Activated CD4-positive, alpha-beta T cell treated with anti-CD3 and anti-CD28 coated beads, Interleukin-2, amount 50 U/mL, for 16 hours (primary cell): Measurements from ENCODE around the gene NVL.
A peak's percentile ranks its signal among the peaks of the same experiment; 100 is the strongest.
"Not testable (repeated sequence)": the region's sequence is repeated elsewhere in the genome, so short reads cannot be mapped to it uniquely, and the experiment has no call there.

Experiments used
- DNase-seq: peaks from one replicate; pipeline ENCODE4 v3.0.0-alpha.2; 2020

Gene NVL

GRCh38 chr1:224333939-224334786 lies 4.2 kb upstream of the NVL start:
- DNase-seq = peak; percentile 45

DNA sequence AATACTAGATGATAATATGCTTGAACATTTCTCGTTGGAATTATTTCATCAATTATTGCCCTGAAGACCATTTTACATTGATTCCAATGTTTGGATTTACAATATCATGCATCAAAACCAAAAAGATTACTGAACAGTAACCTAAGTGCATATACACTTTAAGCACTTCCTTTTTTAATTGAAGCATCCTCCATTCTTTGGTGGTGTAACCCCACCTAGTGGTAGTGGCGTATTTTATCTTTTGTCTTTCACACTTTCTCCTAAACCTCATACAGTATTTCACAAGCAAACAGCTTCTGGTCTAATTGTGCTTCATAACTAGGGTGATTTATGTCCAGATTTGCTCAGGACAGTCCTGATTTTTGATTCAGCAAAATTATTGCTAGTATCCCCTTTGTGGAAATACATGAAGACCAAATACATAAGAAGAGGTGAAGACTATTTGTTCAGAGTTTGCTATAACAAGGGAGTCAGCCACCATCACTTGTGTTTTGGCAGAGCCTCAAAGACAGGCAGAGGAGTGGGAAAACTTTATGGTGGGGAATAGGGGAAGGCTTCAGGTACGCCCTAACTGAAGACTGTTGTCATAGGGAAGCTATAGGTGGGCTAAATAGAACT lies 3.4 kb upstream of the NVL start:
- peak; percentile 70 for DNase-seq

GRCh38 chr1:224331824-224332223 lies 1.9 kb upstream of the NVL start:
- no peak for DNase-seq

DNA sequence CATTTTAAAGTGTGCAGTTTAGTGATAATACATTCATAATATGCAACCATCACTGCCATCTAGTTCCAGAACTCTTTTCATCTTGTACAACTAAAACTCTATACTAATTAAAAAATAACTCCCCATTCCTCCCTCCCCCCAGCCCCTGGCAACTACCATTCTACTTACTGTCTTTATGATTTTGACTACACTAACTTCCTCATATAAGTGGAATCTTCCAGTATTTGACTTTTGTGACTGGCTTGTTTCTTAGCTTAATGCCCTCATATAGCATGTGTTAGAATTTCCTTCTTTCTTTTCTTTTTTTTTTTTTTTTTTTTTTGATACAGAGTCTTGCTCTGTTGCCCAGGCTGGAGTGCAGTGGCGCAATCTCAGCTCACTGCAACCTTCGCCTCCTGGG lies 1.4 kb upstream of the NVL start:
- no peak for DNase-seq

- no peak for DNase-seq
These were observed 509 bp downstream of the NVL start for GRCh38 chr1:224329484-224329841.

GRCh38 chr1:224328644-224329043 lies 1.3 kb downstream of the NVL start:
- no peak for DNase-seq

GRCh38 chr1:224325959-224326358 lies 4.0 kb downstream of the NVL start:
- no peak for DNase-seq

DNA sequence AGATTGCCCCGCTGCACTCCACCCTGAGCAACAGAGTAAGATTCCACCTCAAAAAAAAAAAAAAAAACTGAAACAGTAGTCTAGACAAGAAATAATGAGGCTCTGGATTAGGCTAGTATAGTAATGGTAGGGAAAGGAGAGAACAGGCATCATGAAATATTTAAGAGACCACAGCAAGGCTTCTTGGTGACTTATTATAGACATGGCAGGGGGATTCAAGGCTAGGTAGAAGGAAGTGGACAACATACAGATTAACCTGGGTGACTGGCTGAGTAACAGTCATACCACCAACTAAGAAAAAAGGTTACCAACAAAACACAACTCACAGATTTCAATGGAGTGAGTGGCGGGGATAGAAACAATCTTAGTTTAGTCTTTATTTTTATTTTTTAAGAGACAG lies 8.3 kb downstream of the NVL start:
- DNase-seq = no peak

DNA sequence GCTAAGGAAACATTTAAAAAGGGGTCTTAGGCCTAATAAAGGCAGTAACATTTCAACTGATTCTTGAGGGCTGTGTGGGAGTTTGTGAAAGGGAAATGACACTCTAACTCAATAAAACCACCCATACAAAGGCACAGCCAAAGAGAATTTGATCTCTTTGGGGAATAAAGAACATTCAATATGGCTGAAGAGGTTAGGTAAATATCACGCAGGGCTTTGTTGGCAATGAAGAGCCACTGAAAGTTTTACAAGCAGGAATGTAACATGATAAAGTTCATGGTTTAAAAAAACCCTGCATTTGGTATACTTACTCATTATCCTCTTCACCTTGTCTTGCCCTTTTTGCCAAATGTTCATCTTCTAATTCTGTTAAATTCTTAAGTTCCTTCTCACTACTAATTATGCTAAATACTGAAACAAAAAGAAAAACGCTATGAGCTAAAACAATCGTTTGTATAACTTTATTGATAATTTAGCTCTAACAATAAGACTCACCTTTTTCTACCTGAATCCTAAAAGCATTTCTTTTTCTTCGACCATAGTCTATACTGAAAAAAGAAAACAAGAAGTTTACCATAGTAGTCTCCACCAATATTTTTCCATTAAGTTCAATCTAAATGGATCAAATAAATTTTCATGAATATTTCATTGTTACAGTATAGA lies 12.5 kb downstream of the NVL start:
- DNase-seq = no peak

DNA sequence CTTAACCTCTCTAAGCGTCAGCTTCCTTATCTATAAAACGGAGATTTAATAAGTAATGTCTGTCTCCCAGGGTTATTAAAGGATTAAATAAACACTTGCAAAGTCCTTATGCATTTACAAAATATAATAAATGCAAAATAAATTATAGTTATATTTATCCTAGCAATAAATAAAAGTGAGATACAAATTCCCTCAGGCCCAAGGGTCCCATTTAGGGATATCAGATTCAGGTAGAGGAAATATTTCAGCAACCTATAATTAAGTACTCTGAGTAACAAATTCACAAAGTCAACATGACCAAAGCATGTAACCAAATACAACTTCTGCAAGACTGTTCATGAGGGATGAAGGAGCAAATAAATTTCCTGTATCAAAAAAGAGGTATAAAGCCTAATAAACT lies 17.9 kb downstream of the NVL start:
- no peak for DNase-seq

DNA sequence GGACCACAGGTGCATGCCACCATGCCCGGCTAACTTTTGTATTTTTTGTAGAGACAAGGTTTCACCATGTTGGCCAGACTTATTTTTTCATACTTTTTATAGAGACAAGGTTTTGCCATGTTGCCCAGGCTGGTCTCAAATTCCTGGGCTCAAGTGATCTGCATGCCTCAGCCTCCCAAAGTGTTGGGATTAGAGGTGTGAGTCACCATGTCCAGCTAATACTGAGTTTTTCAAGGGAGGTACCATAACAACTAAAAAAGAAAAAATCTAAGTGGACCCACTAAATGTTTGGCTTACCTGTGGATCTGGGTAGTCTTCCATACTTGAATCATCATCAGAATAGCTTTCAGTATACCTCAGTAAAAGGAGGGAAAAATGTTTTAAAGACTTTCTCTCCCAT lies 18.5 kb downstream of the NVL start:
- DNase-seq = not testable (repeated sequence)

DNA sequence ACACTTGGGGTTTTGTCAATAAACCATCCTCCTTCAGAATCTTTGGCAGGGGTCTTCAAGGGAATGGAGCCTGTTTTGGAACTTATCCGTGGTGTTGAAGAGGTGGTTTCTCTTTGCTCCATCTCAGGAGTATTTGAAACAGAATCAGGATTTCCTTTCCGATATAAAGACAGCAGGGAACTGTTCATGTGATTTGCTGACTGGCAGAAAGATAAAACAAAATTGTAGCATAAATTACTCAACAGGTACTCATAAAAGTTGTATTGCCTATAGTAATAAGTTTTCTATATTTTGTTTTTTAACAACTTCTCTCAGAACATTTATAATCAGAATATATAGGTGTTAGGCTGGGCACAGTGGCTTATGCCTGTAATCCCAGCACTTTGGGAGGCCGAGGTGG lies 21.9 kb downstream of the NVL start:
- no peak for DNase-seq

- DNase-seq = no peak
These were observed 25.2 kb downstream of the NVL start for GRCh38 chr1:224304767-224305166.

DNA sequence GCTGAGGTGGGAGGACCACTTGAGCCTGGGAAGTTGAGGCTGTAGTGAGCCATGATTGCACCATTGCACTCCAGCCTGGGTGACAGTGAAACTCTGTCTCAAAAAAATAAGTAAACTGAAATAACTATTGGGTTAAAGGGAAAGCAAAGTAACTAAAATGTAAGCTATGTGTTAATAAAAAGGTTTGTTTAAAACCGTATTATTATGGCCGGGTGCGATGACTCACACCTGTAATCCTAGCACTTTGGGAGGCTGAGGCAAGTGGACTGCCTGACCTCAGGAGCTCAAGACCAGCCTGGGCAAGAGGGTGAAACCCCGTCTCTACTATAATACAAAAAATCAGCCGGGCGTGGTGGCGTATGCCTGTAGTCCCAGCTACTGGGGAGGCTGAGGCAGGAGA lies 27.0 kb downstream of the NVL start:
- DNase-seq = no peak

DNA sequence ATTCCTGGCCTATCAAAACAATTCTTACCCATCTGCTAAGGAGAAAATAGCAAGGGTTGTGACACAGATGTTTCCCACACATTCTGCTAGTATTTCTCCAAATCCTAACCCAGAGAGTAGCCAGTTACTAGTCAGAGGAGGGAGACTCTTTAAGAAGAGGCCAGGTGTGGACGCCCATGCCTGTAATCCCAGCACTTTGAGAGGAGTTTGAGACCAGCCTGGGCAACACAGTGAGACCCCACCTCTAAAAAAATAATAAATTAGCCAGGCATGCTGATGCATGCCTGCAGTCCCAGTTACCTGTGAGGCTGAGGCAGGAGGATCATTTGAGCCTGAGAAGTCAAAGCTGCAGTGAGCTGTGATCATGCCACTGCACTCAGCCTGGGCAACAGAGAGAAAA lies 28.6 kb downstream of the NVL start:
- no peak for DNase-seq

- DNase-seq = peak; percentile 14
These were observed 29.6 kb downstream of the NVL start for GRCh38 chr1:224300346-224300745.

DNA sequence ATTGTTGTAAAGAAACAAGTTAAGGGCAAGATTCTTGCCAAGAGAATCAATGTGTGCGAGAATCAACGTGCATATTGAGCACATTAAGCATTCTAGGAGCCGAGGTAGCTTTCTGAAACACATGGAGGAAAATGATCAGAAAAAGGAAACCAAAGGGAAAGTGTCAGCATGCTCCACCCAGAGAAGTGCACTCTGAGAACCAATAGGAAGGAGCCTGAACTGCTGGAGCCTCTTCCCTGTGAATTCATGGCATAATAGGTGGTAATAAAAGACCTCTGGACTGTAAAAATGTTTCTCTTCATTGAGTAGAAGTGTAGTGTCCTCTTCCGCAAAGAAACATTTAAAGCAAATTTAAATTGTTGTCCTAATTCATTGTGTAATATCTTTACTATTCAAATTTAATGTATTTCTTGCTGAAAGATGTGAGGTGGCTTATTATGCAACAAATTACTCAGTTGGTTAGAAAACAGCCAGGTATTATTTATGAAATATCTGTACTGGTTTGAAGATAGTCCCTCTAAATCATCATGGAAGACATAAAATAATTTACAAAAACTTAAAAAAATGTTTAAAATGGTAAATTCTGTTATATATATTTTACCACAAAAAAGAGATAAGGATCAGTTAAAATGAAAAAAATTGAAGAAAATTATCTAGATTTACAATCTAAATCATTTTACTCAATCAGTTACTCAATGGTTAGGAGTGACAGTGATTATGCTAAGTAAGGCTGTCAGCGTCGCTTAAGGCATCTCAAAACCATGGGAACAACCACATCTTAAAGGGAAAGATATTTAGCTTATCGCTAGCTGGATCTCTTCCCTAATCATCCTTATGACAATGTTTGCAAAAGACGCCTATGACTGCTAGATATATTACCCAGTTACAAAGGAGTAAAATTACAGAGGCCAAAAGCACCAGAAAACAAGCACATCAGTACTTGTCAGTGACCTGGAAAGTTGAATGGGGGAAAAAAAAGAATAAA lies 31.3 kb downstream of the NVL start:
- no peak for DNase-seq

DNA sequence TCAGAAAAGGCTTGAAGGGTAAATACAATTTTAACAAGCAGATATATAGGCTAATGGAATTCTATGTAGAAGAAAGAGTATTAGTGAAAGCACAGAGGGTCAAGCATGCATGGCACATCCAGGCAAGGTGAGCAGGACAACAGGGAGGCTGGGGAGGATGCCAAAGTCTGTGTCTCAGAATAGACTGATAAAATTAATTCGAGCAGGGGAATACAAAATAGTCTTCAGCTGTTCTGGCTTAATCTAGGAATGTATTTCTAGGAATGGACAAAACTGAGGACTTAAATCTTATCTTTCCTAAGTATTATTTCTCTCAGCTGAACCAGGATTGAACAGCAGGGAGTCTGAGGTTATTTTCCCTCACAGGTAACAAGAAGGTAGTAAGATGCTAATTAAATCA lies 35.2 kb downstream of the NVL start:
- no peak for DNase-seq

DNA sequence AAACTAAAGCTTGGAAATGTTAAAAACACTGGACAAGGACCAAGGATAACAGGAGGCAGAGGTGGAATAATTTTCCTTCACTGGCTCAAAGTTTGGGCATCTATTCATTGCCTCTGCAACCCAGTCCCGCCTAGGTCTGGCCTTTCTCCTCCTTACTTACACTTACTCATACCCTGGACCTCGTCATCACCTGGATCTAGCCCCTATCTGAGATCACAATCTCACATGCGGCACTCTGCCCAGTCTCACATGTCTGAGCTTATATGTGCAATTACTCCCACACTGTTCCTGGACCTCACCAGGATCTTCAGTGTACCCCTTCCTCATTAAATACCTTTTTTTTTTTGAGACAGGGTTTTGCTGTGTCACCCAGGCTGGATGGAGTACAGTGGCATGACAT lies 37.6 kb downstream of the NVL start:
- DNase-seq = no peak

- no peak for DNase-seq
These were observed 40.6 kb downstream of the NVL start for GRCh38 chr1:224289396-224289795.

DNA sequence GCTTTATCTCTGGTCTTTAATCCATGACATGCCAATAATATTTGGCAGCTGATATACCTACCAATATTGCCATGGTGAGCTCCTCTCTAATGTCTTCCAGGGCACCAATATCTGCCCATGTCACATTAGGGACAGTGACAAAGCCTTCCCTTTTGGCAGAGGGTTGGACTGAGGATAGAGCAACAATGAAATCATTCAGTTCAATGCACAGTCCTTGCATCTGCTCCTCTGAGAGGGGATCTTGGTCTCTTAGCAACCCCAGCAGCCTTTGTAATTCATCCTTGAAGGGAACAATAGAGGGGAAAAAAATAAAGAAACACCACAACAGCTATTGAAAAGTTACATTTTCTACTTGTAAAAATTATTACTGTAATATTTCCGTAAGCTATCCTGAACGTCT lies 42.3 kb downstream of the NVL start:
- no peak for DNase-seq

GRCh38 chr1:224282140-224282539 lies 47.8 kb downstream of the NVL start:
- DNase-seq = no peak
